Neuronal stem cell (in vitro differentiated cells): ENCODE measurements around the gene CACNA1C.
A peak's percentile ranks its signal among the peaks of the same experiment; 100 is the strongest.

Experiments
- DNase-seq: peaks from one replicate; pipeline ENCODE4 v3.0.0-alpha.2; 2013; ENCODE audit warnings: low spot score
- H2AFZ ChIP-seq: one replicate; pipeline ENCODE4 v1.6.1; 2013; ENCODE audit warnings: mild to moderate bottlenecking, low read length, inconsistent platforms
- H2AK5ac ChIP-seq: 2 replicates; pipeline ENCODE4 v1.6.1; 2013; ENCODE audit warnings: low read depth, mild to moderate bottlenecking, inconsistent platforms, low read length, moderate library complexity, mixed read lengths
- H2BK120ac ChIP-seq: 2 replicates; pipeline ENCODE4 v1.6.1; 2013; ENCODE audit warnings: low read depth, mild to moderate bottlenecking, inconsistent platforms, low read length, moderate library complexity, mixed read lengths
- H2BK12ac ChIP-seq: one replicate; pipeline ENCODE4 v1.6.1; 2013; ENCODE audit warnings: low read length, inconsistent platforms
- H2BK15ac ChIP-seq: 2 replicates; pipeline ENCODE4 v1.6.1; 2013; ENCODE audit warnings: mild to moderate bottlenecking, low read length, inconsistent platforms, mixed read lengths
- H2BK5ac ChIP-seq: one replicate; pipeline ENCODE4 v1.6.1; 2013; ENCODE audit warnings: inconsistent platforms, mild to moderate bottlenecking, low read length, moderate library complexity
- H3K14ac ChIP-seq: one replicate; pipeline ENCODE4 v1.6.1; 2013; ENCODE audit warnings: low read length, inconsistent platforms
- H3K18ac ChIP-seq: 2 replicates; pipeline ENCODE4 v1.6.1; 2013; ENCODE audit warnings: low read length, inconsistent platforms
- H3K23ac ChIP-seq: 2 replicates; pipeline ENCODE4 v1.6.1; 2013; ENCODE audit warnings: low read depth, mild to moderate bottlenecking, mixed read lengths, low read length, inconsistent platforms; ENCODE audit not compliant: poor library complexity
- H3K27ac ChIP-seq: replicated peaks from 3 replicates; pipeline ENCODE4 v1.5.1; 2013; ENCODE audit warnings: low read length, inconsistent platforms
- H3K27me3 ChIP-seq, 3 experiments: 2 replicates each; pipeline ENCODE4 v1.6.1; 2013; ENCODE audit warnings: low read length in 3 of 3, mild to moderate bottlenecking in 2 of 3, inconsistent platforms in 1 of 3, low read depth in 1 of 3, mixed read lengths in 1 of 3, moderate library complexity in 1 of 3; ENCODE audit not compliant: control insufficient read depth in 3 of 3, insufficient read depth in 3 of 3
- H3K36me3 ChIP-seq, 2 donors: replicated peaks in 1 of 2; 2 replicates each; pipeline ENCODE4 v1.6.1; 2013; ENCODE audit warnings: low read length in 2 of 2; ENCODE audit not compliant: control insufficient read depth in 2 of 2, insufficient read depth in 2 of 2
- H3K4ac ChIP-seq: 2 replicates; pipeline ENCODE4 v1.6.1; 2013; ENCODE audit warnings: inconsistent platforms, mild to moderate bottlenecking, low read length, moderate library complexity
- H3K4me1 ChIP-seq, 2 donors: 1 replicate in 1 of 2; 2 replicates in 1 of 2; pipeline ENCODE4 v1.6.1; 2013; ENCODE audit warnings: low read length in 2 of 2, low read depth in 1 of 2; ENCODE audit not compliant: control insufficient read depth in 2 of 2, insufficient read depth in 1 of 2
- H3K4me2 ChIP-seq: one replicate; pipeline ENCODE4 v1.6.1; 2013; ENCODE audit warnings: mild to moderate bottlenecking, low read length, inconsistent platforms; ENCODE audit not compliant: insufficient read depth, poor library complexity, severe bottlenecking
- H3K4me3 ChIP-seq, 2 donors: 2 replicates each; pipeline ENCODE4 v1.5.1; 2013; ENCODE audit warnings: low read length in 2 of 2, mild to moderate bottlenecking in 2 of 2, inconsistent platforms in 1 of 2, moderate library complexity in 1 of 2
- H3K79me1 ChIP-seq: one replicate; pipeline ENCODE4 v1.6.1; 2013; ENCODE audit warnings: low read depth, mild to moderate bottlenecking, inconsistent platforms, low read length, moderate library complexity
- H3K9ac ChIP-seq: one replicate; pipeline ENCODE4 v1.6.1; 2013; ENCODE audit warnings: mild to moderate bottlenecking, low read depth, low read length, inconsistent platforms; ENCODE audit not compliant: poor library complexity
- H3K9me3 ChIP-seq, 2 donors: replicated peaks in 1 of 2; 2 replicates each; pipeline versions ENCODE3 to v1.6.1; 2013; ENCODE audit warnings: low read length in 2 of 2, mild to moderate bottlenecking in 2 of 2, inconsistent platforms in 1 of 2, low read depth in 1 of 2, mixed read lengths in 1 of 2, moderate library complexity in 1 of 2; ENCODE audit not compliant: control insufficient read depth in 2 of 2, insufficient read depth in 1 of 2
- H4K8ac ChIP-seq: one replicate; pipeline ENCODE4 v1.6.1; 2013; ENCODE audit warnings: low read depth, mild to moderate bottlenecking, inconsistent platforms, low read length, moderate library complexity
- H4K91ac ChIP-seq: one replicate; pipeline ENCODE4 v1.6.1; 2013; ENCODE audit warnings: low read length, low read depth, mild to moderate bottlenecking, inconsistent platforms; ENCODE audit not compliant: poor library complexity
- WGBS, 2 donors: extraction: QIAGEN DNeasy Blood & Tissue Kit; methylation state at CpG; one replicate each; pipeline ENCODE4 v1.1.7; 2013; ENCODE audit warnings: missing lambda C conversion rate in 2 of 2, mixed read lengths in 1 of 2; ENCODE audit not compliant: insufficient read length in 2 of 2, insufficient replicate concordance in 1 of 2; ENCODE audit errors: extremely low coverage in 2 of 2; 5-methylcytosine and 5-hydroxymethylcytosine counted together

The CACNA1C gene

DNA sequence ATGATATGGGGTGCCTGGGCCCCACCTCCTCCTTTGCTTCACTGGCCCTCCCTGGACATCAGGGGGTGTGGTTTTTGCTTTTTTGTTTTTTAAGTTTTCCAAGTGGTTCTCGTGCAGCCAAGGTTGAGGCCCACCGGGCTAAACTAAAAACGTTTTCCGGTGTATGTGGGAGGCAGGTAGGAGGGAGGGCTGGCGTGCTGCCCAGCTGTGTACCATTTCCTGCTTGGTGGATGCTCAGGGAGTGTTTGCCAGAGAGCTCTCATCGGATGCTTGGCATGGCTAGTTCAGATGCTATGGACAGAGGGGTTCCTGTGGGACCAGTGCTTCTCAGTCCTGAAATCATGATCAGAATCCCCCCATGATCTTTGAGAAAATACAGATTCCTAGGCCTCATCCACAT, 246.4 kb downstream of the CACNA1C start:
- Histone ChIP-seq H2AFZ (no peak overlapping the region), H4K91ac (no peak overlapping the region), H3K18ac (no peak overlapping the region), H3K36me3 (no peaks in the 10 kb centered on the region), H3K79me1 (no peaks in the 10 kb centered on the region), H2BK15ac (no peak overlapping the region), H3K4me2 (no peak overlapping the region), H3K4me1 (peaks cover 0 to 5% of the 10 kb centered on the region in 2 donors), H3K9me3 (no peaks in the 10 kb centered on the region), H2BK12ac (no peak overlapping the region), H2AK5ac (no peak overlapping the region), H2BK5ac (no peak overlapping the region), H3K4me3 (no peak overlapping the region), H3K23ac (no peak overlapping the region), H3K14ac (no peak overlapping the region), H3K4ac (no peak overlapping the region), H2BK120ac (no peak overlapping the region), H3K27me3 (no peaks in the 10 kb centered on the region), H3K27ac (no peak overlapping the region), H3K9ac (no peak overlapping the region), H4K8ac (no peak overlapping the region)
- no CpG with 5 or more reads among the region's 6 CpGs for WGBS, 2 donors
- DNase-seq = no peak

DNA sequence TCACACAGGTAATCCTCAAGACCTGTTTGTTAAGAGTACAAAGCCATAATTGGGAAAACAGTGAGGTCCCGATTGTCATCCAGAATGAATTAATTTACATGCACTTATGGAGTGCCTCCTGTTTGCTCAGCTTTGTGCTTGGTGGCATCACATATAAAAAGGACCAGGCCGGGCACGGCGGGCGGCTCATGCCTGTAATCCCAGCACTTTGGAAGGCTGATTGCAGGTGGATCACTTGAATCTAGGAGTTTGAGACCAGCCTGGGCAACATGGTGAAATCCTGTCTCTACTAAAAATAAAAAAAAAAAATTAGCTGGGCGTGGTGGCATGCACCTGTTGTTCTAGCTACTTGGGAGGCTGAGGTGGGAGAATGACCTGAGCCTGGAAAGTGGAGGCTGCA, 247.4 kb downstream of the CACNA1C start:
- no CpG with 5 or more reads among the region's 6 CpGs for WGBS, 2 donors
- no peak for DNase-seq

GRCh38 chr12:2300886-2301285, 248.1 kb downstream of the CACNA1C start:
- Histone ChIP-seq H3K4ac (no peak overlapping the region), H3K4me3 (peak overlapping the region in 1 of 2 donors; percentile 31), H3K18ac (peak overlapping the region; percentile 72), H3K4me1 (peaks cover 1 to 6% of the 10 kb centered on the region in 2 donors), H2AFZ (no peak overlapping the region), H3K9ac (no peak overlapping the region), H4K91ac (no peak overlapping the region), H3K36me3 (no peaks in the 10 kb centered on the region), H3K14ac (no peak overlapping the region), H3K23ac (no peak overlapping the region), H2BK15ac (no peak overlapping the region), H3K9me3 (no peaks in the 10 kb centered on the region), H3K27ac (no peak overlapping the region), H2BK12ac (no peak overlapping the region), H2AK5ac (no peak overlapping the region), H3K4me2 (no peak overlapping the region), H2BK120ac (no peak overlapping the region), H3K27me3 (no peaks in the 10 kb centered on the region), H3K79me1 (no peaks in the 10 kb centered on the region), H2BK5ac (no peak overlapping the region), H4K8ac (no peak overlapping the region)
- WGBS, 2 donors = no CpG with 5 or more reads among the region's 11 CpGs
- no peak for DNase-seq

More for the DNA sequence above, 247.4 kb downstream of the CACNA1C start:
- Histone ChIP-seq H3K9me3 (no peaks in the 10 kb centered on the region), H3K27me3 (no peaks in the 10 kb centered on the region), H2BK12ac (no peak overlapping the region), H4K91ac (no peak overlapping the region), H3K4me3 (no peak overlapping the region), H3K27ac (no peak overlapping the region), H3K36me3 (no peaks in the 10 kb centered on the region), H3K79me1 (no peaks in the 10 kb centered on the region), H2BK15ac (no peak overlapping the region), H3K4me1 (peaks cover 0 to 5% of the 10 kb centered on the region in 2 donors), H2BK5ac (no peak overlapping the region), H2BK120ac (no peak overlapping the region), H3K23ac (no peak overlapping the region), H4K8ac (no peak overlapping the region), H2AK5ac (no peak overlapping the region), H3K9ac (no peak overlapping the region), H3K18ac (no peak overlapping the region), H3K14ac (no peak overlapping the region), H2AFZ (no peak overlapping the region), H3K4ac (no peak overlapping the region), H3K4me2 (no peak overlapping the region)

DNA sequence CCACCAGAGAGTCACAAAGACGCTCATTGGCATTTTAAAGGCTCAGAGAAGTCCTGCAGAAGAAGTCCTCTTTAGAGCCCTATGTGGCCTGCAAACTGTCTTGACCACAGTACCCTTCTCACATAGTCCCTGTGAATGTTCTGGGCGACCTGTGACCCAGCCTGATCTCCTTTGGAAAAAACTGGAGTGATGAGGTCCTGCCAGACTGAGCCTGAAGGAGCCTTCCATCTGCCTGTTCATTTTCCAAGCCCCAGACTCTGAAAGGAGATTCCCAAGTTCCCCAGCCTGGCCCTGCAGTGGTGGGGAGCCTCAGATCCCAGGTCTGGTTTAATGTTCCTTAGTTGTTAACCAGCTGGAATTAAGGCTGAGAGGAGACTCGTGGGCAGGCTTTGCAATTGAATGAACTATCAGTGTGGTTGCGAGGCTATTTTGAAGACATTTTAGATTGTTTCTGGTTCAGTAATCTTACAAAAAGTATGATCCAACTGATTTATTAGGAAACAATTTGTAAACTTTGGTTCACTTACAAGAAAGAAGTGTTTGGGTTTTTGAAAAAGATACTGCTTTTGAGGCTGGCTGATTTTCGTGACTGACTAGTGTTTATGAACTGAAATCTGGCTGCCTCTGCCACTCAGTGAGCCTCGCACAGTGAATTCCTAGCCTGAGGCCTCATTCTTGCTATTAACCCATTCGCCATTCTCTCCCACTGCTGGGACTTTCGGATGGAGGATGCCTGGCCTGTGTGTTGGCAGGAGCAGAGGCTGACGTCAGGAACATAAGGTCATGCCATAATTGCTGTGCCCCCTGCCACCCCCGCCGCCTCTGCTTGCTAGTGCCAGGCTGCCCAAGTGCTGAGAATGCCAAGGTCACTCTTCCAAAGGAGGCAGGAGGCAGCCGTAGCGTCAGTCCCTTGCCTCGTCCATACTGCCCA, 249.0 kb downstream of the CACNA1C start:
- H4K91ac ChIP-seq = no peak overlapping the region
- no peak overlapping the region for H4K8ac ChIP-seq
- peak overlapping the region; percentile 77 for H3K14ac ChIP-seq
- no peak overlapping the region for H2BK12ac ChIP-seq
- H2BK120ac ChIP-seq = no peak overlapping the region
- peak overlapping the region; percentile 74 for H3K18ac ChIP-seq
- H3K27ac ChIP-seq = no peak overlapping the region
- no peak overlapping the region for H3K4me3 ChIP-seq
- no peak overlapping the region for H2AK5ac ChIP-seq
- no peak overlapping the region for H3K4ac ChIP-seq
- peaks cover 3 to 11% of the 10 kb centered on the region in 2 donors for H3K4me1 ChIP-seq
- no peak overlapping the region for H2AFZ ChIP-seq
- H3K9me3 ChIP-seq = no peaks in the 10 kb centered on the region
- H3K23ac ChIP-seq = no peak overlapping the region
- no peaks in the 10 kb centered on the region for H3K79me1 ChIP-seq
- H3K36me3 ChIP-seq = no peaks in the 10 kb centered on the region
- H2BK5ac ChIP-seq = no peak overlapping the region
- no peak overlapping the region for H3K4me2 ChIP-seq
- H2BK15ac ChIP-seq = no peak overlapping the region
- H3K27me3 ChIP-seq = no peaks in the 10 kb centered on the region
- no peak for DNase-seq
- WGBS, 2 donors = no CpG with 5 or more reads among the region's 14 CpGs
- peak overlapping the region; percentile 51 for H3K9ac ChIP-seq
